ENCODE data around the gene DNAI4. TPM values are rescaled to one million over a fixed set of nuclear protein-coding genes. Genes with fewer than 3 reads are reported as not detected.
"Not testable (repeated sequence)": the region's sequence is repeated elsewhere in the genome, so short reads cannot be mapped to it uniquely, and the experiment has no call there.

Gene DNAI4
- total RNA-seq, 4 donors from 2014 or later = 0.49 to 10.1 (median 4.7) TPM

DNA sequence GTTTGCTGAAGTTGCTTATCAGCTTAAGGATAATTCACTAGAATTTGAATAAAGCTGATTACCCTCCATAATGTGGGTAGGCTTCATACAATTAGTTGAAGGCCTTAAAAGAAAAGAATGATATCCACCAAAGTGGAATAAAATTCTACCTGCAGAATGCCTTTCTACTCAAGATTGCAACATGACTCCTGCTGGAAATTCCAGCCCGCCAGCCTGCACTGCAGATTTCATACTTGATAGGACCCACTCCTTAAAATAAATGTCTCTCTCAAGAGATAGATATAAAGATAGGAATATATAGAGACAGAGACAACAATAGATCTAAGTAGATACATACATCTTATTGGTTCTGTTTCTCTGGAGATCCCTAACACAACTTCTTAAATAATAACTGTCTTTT is 99.9 kb downstream of the DNAI4 start:
- no peaks in the 10 kb centered on the region for H3K36me3 ChIP-seq
- H3K27me3 ChIP-seq = no peaks in the 10 kb centered on the region
- H3K9me3 ChIP-seq = no peaks in the 10 kb centered on the region
- TF ChIP-seq POLR2AphosphoS5 (IDR thresholded peaks at IDR 0.05) (no peak), EP300 (IDR thresholded peaks at IDR 0.05) (no peak), POLR2A (IDR thresholded peaks at IDR 0.05) (no peak)
- TF ChIP-seq, protein P1, sequence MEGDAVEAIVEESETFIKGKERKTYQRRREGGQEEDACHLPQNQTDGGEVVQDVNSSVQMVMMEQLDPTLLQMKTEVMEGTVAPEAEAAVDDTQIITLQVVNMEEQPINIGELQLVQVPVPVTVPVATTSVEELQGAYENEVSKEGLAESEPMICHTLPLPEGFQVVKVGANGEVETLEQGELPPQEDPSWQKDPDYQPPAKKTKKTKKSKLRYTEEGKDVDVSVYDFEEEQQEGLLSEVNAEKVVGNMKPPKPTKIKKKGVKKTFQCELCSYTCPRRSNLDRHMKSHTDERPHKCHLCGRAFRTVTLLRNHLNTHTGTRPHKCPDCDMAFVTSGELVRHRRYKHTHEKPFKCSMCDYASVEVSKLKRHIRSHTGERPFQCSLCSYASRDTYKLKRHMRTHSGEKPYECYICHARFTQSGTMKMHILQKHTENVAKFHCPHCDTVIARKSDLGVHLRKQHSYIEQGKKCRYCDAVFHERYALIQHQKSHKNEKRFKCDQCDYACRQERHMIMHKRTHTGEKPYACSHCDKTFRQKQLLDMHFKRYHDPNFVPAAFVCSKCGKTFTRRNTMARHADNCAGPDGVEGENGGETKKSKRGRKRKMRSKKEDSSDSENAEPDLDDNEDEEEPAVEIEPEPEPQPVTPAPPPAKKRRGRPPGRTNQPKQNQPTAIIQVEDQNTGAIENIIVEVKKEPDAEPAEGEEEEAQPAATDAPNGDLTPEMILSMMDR (IDR thresholded peaks at IDR 0.05) = no peak
- no peak for ATAC-seq
- no peaks in the 10 kb centered on the region for H3K4me1 ChIP-seq
- H3K27ac ChIP-seq = no peak overlapping the region
- H3K4me3 ChIP-seq = no peak overlapping the region
- 90 to 100% methylated on average over 1 of the region's 1 CpG for WGBS, 2 donors (ENCODE audit: low coverage in 1 of 2)

DNA sequence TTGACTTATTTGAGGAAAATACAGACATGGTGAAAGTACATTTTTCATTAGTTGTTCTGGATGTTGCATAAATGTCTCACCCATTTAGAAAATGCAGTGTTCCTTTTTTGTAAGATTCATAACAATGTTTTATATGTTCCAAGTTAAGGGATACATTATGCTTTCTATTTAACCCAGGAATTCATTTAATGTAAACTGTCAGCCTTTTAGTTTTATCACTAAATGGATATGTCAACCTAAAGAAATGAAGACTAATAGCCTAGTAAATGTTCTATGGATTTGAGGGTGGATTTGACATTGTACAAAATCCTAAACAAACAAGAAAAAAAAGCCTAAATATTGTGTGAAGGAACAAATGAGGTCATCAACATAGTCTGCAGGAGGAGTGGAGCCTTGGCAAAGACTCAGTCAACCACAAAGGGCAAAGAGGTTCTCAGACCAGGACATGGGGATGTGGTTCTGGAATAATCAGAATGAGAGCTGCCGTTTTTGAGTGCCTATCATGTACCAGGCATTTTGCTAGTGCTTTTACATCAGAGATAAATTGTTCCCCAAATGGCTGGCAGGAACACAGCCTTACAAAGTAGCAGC is 114.8 kb downstream of the DNAI4 start:
- H3K9me3 ChIP-seq = no peaks in the 10 kb centered on the region
- no peak overlapping the region for H3K27ac ChIP-seq
- 19 to 100% methylated on average over 1 of the region's 1 CpG for WGBS, 2 donors (ENCODE audit: low coverage in 1 of 2)
- no peaks in the 10 kb centered on the region for H3K27me3 ChIP-seq
- no peaks in the 10 kb centered on the region for H3K4me1 ChIP-seq
- no peak for ATAC-seq
- no peaks in the 10 kb centered on the region for H3K36me3 ChIP-seq
- no peak for TF ChIP-seq POLR2AphosphoS5 (IDR thresholded peaks at IDR 0.05)
- TF ChIP-seq POLR2A (IDR thresholded peaks at IDR 0.05) = no peak
- no peak for TF ChIP-seq EP300 (IDR thresholded peaks at IDR 0.05)
- TF ChIP-seq, protein P1 (IDR thresholded peaks at IDR 0.05) = no peak
- H3K4me3 ChIP-seq = no peak overlapping the region

DNA sequence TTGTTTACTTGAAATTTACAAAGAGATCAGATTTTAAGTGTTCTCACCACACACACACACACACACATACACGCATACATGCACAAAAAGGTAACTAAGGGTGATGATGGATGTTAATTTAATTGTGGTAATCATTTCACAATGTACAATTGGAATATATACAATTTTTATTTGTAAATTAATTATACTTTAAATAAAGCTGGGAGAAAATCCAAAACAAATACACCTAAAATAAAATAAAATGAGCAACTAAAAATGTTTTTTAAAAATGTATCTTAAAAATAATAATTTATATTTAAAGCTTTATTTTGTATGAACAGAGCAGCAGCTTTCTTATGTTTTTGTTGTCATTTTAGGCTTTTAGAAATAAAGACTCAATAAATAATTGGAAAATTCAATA is 115.4 kb downstream of the DNAI4 start:
- no peak for TF ChIP-seq POLR2A (IDR thresholded peaks at IDR 0.05)
- WGBS, 2 donors (ENCODE audit: low coverage in 1 of 2) = 87 to 92% methylated on average over 1 of the region's 1 CpG
- Histone ChIP-seq H3K27ac (no peak overlapping the region), H3K4me3 (no peak overlapping the region), H3K9me3 (no peaks in the 10 kb centered on the region), H3K4me1 (no peaks in the 10 kb centered on the region), H3K27me3 (no peaks in the 10 kb centered on the region), H3K36me3 (no peaks in the 10 kb centered on the region)
- no peak for ATAC-seq

DNA sequence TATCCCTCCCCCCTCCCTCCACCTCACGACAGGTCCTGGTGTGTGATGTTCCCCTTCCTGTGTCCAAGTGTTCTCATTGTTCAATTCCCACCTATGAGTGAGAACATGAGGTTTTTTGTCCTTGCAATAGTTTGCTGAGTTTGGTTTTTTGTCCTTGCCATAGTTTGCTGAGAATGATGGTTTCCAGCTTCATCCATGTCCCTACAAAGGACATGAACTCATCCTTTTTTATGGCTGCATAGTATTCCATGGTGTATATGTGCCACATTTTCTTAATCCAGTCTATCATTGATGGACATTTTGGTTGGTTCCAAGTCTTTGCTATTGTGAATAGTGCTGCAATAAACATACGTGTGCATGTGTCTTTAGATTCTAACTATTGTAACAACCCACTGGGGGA is 128.8 kb downstream of the DNAI4 start:
- not testable (repeated sequence) for H3K9me3 ChIP-seq, H3K4me1 ChIP-seq, H3K27me3 ChIP-seq, H3K4me3 ChIP-seq, ATAC-seq, H3K36me3 ChIP-seq, H3K27ac ChIP-seq
- 75 to 86% methylated on average over 1 to 2 of the region's 2 CpGs for WGBS, 2 donors (ENCODE audit: low coverage in 1 of 2)

DNA sequence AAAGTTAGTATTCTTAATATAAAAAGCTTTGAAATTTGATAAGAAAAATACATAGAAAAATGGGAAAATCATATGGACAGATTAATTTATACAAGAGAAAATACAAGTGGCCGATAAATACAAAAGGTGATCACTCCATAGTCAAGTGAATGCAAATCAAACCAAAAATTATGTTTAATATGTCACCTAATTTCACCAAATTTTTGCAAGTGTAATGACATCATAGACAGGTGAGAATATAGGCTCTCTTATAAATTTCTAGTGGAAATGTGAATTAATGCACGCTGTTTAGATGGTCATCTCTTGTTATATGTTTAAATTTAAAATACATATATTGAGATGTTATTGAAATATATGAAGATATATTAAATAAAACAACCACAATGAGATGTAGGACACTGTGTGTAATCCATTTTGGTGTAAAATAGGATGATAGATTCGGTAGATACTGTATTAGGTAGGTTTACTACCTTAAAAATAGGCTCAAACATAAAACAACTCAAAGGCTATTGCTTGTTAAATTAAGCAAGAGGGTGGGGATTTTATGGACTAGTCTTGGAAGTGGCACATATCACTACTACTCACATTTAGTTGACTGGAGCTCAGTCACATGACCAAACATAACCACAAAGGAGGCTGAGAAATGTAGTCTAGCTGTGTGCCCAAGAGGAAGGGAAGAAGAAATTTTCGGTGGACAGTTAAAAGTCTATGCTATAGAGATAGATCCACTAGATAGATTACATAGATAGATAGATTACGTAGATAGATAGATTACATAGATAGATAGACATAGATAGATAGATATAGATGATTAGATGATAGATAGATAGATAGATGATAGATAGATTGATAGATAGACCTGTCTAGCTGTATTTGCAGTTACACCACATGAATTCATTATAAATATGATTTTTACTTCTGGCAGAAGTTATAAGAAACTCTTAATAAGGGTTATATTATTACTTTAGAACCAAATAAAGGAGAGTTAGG is 132.7 kb downstream of the DNAI4 start:
- Histone ChIP-seq H3K9me3 (no peaks in the 10 kb centered on the region), H3K4me3 (no peak overlapping the region), H3K27ac (no peak overlapping the region), H3K27me3 (no peaks in the 10 kb centered on the region), H3K4me1 (no peaks in the 10 kb centered on the region), H3K36me3 (no peaks in the 10 kb centered on the region)
- TF ChIP-seq, protein P1 (IDR thresholded peaks at IDR 0.05) = no peak
- no peak for ATAC-seq
- WGBS, 2 donors (ENCODE audit: low coverage in 1 of 2) = 69 to 89% methylated on average over 5 of the region's 5 CpGs
